Activated naive CD4-positive, alpha-beta T cell (primary cell): ENCODE results near the gene ST3GAL6.
"Not testable (repeated sequence)": the region's sequence is repeated elsewhere in the genome, so short reads cannot be mapped to it uniquely, and the experiment has no call there.

Experiments used
- DNase-seq, 4 experiments: peaks; one replicate each; lab custom pipeline; 2025; lab: John Stamatoyannopoulos, UW

Gene ST3GAL6

DNA sequence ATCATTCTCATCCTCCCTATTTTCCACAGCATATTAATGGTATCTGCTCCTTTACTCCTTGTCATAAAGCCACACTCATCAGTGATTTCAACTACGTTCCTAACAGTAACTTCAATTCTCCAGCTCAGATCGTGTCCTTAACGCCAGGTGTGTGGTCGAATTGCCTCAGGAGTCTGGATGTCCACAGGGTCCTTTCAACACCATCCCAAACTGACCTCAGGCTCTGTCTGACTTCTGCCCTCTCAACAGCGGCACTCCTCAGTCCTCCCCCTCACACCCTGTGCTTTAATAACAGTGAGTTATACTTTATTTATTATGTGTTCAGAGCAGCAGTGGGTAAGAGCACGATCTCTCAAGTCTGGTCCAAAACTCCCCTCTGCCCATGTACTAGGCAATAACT lies 42.4 kb downstream of the ST3GAL6 start:
- DNase-seq = no peak

DNA sequence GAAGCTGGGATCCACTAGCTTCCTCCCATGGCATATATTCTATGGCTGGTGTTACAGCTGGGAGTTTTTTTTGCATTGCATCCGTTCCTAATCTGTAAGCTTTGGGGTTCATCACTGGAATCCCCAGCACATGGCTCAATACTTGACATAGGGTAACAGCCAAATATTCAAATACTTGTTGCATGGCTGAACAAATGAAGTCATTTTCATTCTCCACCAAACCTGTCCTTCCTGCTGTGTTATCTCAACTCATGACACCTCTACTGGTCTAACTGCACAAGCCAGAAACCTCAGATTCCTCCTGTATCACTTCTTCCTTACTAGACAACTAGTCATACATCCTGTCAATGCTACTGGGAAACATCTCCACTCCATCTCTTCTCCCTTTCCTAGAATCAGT lies 43.4 kb downstream of the ST3GAL6 start:
- no peak for DNase-seq

GRCh38 chr3:98807011-98807410 lies 43.9 kb downstream of the ST3GAL6 start:
- no peak for DNase-seq

GRCh38 chr3:98807561-98807960 lies 44.4 kb downstream of the ST3GAL6 start:
- no peak for DNase-seq

DNA sequence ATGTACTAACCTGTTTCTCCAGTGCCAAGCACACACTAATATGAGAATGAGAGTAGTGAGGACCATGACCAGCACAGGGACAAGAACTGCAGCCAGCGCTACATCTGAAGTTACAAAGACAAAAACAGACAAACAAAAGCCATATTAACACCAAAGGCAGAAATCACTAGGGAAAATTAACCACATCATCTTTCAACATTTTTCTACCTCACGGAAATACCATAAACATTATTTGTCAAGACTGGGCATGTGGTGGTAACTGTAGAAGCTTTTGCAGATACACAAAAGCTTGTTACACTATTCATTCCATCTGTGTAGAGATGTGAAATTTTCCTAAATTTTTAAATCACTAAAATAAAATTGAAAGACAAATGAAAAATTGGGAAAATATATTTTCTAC lies 44.9 kb downstream of the ST3GAL6 start:
- DNase-seq = no peak

DNA sequence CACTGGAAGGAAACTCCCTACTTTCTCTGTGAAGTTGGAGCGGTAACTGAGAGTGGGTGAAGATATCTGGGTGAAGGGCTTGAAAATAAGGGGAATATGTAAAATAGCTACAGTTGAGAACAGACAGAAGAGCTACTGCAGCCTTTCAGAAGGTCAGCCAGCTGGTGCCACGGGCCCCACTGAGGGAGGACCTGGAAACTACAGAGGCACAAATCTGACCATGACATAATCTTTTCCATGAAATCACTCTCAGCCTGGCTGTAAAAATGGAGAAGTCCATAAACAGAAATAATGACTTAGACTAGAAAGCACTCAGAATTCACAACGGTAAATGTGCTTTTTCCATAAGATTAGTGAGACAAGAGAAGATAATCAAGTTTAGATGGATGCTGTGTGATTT lies 46.4 kb downstream of the ST3GAL6 start:
- DNase-seq = no peak

DNA sequence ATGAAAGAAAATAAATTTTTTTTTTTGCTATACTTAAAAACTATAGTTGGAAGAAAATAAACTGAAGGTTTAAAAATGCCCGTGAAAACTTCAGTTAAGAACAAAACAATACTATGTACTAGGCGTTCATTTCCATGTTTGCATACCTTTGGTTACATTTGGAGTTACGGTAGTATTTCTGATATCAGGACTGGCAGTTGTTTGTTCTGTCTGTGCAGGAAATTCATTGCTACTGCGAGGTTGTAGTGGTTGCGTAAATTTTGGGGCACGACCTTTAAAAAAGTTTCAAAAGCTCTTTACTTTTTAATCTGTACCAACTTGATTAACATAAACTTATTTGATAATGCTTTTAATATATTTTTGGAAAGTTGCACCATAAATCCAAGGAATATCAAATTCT lies 47.9 kb downstream of the ST3GAL6 start:
- no peak for DNase-seq

DNA sequence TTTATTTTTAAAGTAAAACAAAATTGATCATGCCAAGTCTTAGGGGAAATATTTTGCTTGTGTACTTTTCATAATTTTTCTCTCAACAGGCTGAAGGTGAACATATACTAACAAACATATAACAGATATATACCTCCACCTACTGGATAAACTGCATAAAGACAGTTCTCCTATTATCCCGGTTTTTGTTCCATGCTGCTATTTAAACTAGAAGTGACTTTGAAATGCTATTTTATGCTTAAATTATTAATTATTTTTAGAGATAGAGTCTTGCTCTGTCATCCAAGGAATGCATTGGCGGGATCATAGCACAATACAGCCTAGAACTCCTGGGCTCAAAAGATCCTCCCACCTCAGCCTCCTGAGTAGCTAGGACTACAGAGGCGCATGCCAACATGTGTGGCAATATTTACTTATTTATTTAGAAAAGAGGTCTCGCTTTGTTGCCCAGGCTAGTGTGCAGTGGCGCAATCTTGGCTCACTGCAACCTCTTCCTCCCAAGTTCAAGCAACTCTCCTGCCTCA lies 49.8 kb downstream of the ST3GAL6 start:
- no peak for DNase-seq

DNA sequence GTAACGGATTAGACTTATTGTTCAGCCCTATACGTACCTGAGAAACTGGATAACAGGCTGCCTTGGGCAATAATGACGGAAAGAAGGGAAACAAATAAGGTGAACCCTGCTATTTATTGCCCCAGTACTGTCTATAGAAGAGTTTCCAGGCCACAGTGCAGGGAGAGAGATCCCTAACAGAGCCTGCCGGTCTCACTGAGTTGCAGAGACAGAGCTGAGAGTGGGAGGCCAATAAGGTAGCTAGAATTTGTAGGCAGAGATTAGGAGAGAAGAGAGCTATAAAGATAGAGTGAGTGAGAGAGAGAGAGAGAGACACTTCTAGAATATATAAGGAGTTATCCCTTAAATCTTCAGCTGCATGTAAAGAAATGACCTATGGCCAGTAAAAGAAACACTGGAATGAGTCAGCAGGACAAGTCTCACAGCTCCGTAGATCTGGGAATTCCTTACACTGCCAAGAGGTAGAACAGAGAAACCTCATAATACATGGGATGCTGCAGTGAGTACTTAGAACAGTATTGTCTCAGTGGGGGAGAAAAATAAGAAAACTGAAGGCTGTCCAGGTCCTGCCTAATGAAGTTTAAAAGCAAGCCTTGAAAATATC lies 51.8 kb downstream of the ST3GAL6 start:
- no peak for DNase-seq

DNA sequence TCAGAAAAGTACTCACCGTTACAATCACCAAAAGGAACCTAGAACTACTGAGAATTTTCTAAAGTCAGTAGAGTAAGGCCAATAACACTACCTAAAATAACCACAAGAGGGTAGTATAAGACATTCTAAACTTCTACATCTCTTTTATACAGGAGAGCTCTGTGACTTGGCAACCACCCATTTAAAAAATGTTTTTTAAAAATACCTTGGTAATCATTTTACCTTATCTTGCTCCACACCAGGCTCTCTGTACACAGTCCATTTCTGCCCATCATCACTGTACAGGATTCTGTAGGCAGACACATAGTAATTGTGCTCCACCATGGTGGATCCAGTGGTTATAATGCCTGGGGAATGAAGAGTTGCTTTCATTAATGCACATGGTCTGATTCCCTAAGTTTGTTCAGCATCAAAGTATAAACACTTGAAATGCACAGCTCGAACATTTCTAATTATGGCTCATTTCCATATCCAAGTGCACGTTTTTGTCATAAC lies 54.5 kb downstream of the ST3GAL6 start:
- no peak for DNase-seq

DNA sequence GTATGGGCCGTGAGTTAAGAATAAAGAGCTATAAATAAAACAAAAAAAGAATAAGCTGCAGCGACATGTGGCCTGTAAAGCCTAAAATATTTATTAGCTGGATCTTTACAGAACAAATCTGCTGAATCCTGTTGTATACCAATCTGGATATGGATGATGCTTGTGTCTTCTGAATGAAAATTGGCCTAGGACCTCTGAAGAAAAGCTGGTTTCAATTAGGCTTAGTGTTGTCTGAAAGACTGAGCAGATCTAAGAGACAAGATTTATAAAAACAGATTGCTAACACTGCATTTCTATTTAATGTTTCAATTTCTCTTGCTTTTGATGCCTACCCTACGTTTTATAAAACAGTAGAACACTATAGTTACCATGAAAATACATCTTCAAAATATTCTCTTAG lies 57.9 kb downstream of the ST3GAL6 start:
- DNase-seq = no peak

GRCh38 chr3:98823791-98824190 lies 60.7 kb downstream of the ST3GAL6 start:
- DNase-seq = no peak

GRCh38 chr3:98824256-98824655 lies 61.1 kb downstream of the ST3GAL6 start:
- DNase-seq = no peak

DNA sequence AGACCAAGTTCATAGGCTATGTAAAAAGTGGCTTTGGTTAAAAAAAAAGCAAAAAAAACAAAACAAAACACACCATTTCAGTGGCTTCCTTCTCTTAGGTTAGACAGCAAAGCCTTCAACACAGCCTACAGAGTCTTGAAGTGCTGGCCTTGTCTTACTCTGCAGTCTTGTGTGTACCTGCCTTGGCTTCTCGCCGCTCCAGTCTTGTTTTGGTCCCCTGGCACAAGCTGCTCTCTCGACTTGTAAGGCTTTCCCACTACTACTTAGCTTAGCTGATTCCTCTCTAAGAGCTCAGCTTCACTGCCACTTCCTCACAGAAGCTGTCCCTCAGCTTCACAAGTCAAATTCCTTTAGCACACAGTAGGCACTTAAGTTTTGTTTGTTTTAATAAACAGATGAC lies 63.0 kb downstream of the ST3GAL6 start:
- DNase-seq = no peak

DNA sequence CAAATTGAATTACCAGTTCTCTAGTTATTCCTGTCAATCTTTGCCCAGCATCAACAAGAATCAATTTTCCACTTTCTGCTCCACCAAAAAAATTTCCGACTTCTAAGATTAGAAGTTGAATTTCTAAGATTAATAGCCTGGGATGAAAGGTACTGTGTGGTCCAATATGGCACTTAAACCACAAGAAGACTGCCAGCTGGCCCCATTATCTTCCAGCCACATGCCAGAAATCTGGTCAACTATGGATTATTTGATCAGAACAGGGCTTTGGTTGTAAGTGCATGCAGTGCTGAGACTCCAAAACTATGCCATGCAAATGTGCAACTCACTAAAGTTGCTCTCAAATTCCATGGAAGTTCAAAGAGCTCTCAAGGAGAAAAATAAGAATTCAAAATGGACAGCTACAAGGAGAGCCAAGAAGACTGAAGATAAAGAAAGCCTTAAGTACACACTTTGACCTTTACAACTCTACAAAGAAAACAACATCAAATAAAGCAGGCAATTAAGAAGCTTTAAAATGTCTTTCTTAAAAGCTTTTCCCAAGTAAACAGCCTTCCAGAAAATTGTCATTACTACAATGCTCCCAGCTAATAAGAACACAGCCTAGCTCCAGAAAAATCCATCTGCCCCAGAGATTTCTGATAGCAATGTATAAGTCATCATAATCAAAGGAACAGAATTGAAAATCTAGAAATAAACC lies 64.2 kb downstream of the ST3GAL6 start:
- no peak for DNase-seq

DNA sequence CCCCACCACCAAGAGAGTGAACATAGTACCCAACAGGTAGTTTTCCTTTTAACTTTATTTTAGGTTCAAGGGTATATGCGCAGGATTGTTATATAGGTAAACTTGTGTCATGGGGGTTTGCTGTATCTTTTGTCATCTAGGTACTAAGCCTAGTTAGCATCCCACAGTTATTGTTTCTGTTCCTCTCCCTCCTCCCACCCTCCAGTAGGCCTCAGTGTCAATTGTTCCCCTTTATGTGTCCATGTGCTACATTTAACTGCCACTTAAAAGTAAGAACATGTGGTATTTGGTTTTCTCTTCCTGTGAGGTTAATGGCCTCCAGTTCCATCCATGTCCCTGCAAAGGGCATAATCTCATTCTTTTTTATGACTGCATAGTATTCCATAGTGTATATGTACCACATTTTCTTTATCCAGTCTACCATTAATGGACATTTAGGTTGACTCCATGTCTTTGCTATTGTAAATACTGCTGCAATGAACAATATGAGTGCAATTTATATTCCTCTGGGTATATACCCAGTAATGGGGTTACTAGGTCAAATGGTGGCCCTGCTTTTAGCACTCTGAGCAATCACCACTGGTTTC lies 66.2 kb downstream of the ST3GAL6 start:
- no peak for DNase-seq

- DNase-seq = not testable (repeated sequence)
Observed at GRCh38 chr3:98831060-98831459, 67.9 kb downstream of the ST3GAL6 start.

- no peak for DNase-seq
Observed at GRCh38 chr3:98839846-98840245, 76.7 kb downstream of the ST3GAL6 start.

GRCh38 chr3:98843266-98843959 lies 80.3 kb downstream of the ST3GAL6 start:
- DNase-seq = no peak
